T-helper 2 cell treated with Interferon-gamma antibody and Interleukin-4, amounts not matched to agents 100 ng/mL and 5 ng/mL, for 36 hours (primary cell): Measurements from ENCODE around the gene NEK6. TPM values are rescaled to one million over a fixed set of nuclear protein-coding genes. Genes with fewer than 3 reads are reported as not detected.

ENCODE experiments used
- intact Hi-C: fragments of 100-400 bp; cut with micrococcal nuclease; formaldehyde crosslinking; loops from one replicate; pipeline ENCODE4 v1.15.1; 2023
- total RNA-seq: library from RNA; stranded (reverse); gene quantifications from 2 replicates; pipeline ENCODE4 v1.2.3, GENCODE V29; 2022

NEK6 gene
- total RNA-seq, 1 donor from 2014 or later = 28.6 TPM

DNA sequence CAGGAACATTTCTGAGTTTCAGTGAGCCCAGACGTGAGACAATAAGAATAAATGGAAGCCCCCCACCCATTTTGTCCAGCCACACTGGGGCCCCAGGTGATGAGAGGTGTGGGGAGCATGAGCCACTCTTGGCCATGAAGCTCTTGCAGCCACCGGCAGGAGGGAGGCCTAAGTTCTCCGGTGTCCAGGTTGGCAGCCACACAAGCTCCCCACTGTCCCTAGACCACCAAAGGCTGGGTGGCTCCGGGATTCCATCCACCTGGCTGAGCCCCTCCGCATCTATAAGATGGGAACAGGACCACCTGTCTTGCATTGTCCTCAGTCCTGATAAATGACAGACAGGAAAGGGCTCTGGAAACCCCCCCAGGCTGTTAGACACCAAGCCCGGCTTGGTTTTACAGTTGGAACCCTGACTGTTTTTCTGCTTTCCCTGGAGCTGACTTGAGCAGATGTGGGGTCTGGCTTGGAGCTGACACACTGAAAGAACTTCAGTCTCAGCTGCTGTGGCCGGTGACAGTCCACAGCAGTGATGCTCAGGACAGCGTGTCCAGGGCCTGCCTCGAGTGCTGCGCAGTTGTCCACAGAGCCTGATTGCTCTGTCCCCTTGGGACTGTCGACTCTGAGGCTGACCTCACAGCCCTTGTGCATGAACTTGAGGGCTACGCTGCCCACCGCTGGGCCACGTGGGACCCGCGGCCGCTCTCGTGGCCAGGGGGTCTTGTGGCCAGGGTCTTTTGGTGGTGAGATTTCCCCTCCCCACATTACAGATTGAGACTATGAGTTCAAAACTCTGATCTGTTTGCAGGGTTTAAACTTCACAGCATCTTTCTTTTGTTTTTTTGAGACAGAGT lies 82.7 kb downstream of the NEK6 start:
- intact Hi-C loops = no loop called here

DNA sequence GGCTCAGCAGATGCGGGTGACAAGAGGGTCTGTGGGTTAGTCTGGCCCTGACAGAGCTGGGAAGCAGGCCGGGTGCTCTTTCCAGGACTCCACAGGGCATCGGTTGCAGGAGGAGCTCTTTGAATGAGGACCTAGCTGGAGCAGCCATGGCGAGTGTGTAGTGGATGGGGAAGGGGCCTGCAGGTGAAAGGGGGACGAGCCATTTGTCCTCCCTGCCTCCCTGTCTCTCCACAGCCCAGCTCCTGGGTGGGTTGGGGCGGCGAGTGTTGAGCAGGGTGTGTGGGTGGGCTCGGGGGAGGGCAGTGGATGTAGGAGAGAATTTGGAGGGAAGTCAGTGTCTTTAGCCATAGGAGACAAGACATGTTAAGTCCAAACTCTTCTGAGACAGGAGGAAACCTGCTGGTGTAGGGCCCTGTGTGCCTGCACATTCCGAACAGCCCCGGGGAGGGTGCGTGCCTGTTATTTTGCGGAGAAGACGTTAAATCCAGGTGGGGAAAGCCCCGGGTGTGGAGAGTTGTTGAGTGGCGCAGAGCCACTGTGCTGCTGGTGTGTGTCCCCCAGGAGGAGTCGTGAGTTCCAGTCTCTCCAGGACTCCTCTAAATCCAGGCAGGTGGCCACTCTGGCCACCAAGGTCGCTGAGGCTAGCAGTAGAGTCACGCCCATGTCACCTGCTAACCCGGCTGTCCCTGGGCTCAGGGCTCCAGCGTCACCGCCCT lies 83.9 kb downstream of the NEK6 start:
- intact Hi-C loops = no loop called here

DNA sequence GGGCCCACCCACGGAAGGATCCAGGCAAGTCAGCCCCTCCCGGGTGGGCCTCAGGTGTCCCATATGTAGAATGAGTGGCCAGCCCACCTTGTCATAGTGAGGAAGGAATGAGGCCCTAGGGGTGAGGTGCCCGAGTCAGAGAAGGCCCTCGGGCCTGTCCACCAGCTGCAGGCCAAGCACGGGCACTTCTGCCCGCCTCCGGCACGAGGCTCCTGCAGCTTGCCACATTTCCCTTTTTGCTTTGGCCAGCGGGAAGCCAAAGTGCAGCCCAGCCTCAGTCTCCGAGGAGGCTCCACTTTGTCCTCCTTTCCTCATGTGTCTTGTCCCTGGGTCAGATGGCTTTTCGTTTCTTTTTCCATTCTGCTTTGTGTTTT lies 84.6 kb downstream of the NEK6 start:
- intact Hi-C loops = no loop called here

DNA sequence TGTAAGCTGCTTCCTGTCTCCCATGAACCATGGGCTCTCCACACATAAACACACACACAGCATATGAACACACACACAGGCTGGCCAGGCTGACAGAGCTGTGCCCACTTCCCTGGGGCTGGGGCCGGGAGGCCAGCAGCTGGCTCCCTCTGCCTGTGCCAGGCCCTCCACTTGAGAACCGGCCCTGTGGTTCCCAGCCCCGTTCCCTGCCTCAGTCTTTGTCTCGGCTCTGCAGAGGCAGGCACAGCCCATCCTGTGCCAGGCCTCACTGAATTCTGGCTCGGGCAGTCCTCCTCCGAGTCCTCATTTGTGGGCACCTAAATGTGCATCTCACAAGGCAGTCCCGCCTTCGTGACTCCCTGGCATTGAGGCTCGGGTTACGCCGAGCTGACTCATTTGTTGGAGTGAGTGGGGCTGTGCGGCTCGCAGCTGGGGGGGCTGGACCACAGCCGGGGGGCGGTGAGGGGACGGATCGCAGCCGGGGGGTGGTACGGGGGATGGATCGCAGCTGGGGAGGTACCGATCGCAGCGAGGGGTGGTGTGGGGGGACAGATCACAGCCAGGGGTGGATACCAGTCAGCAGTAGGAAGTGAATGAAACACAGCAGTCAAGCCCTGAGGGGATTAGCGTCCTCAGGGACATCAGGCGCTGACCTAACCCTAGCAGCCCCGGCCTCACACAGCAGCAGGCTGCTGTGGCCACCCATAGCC lies 85.2 kb downstream of the NEK6 start:
- intact Hi-C loops = no loop called here

DNA sequence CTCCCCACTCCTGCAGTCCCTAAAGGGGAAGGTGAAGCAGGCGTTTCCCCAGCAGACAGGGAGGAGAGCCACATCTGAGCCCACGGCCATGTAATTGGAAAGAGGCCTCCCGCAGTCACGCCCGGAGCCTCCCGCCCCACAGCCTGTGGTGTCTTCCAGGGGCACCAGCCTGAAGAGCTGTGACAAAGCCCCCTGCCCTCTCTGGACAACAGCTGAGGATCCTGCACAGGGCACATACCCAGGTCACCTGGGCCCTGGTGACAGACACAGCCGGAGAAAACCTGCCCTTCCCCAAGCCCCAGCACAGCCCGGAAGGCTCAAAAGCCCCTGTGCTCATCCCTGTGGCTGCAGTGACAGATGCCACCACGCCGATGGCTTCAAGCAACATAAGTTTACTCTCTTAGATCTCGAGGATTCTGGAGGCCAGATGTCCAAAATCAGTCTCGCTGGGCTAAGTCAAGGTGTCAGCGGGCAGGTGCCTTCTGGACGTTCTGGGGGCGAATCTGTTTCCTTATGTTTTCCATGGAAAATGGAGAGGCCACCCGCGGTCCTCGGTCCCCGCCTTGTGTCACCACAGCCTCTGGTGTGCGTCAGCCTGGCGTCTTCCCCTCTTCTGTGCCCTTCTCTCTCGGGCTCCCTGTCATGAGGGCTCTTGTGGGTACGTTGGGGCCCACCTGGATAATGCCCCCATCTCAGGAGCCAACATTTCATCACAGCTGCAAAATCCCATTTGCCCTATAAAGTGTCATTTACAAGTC lies 86.0 kb downstream of the NEK6 start:
- intact Hi-C loops = no loop called here

DNA sequence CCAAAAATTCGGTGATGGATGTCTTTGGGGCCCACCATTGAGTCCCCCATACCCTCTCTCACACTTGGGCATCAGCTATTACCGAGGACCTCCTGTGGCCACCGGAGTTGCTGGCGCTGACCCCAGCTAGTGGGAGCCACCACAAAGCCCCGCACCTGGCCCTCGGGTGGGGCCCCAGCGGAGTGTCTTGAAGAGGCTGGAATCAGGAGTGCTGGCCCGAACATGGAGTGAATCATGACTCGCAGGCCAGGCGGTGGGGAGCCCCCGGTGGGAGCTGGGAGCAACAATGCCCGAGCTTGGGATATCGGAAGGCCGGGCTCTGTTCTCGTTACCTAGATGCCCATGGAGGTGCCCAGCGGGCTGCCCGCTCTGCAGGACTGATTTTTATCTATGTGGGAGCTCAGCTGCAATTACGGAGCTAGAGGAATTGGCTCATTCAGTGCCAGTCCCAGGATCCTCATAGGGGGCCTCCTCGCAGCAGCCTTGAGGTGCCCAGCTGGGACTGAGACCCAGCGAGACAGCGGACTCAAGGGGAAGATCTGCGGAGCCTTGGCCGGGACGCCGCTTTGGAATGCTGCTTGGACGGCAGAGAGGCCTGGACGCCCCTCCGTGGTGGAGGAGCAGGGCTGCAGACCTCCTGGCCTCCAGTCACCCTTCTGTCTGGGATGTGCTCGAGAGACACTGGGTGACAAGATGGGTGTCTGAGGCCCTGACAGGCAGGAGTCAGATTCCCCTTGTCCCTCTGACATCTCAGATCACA lies 86.7 kb downstream of the NEK6 start:
- intact Hi-C loops = no loop called here

DNA sequence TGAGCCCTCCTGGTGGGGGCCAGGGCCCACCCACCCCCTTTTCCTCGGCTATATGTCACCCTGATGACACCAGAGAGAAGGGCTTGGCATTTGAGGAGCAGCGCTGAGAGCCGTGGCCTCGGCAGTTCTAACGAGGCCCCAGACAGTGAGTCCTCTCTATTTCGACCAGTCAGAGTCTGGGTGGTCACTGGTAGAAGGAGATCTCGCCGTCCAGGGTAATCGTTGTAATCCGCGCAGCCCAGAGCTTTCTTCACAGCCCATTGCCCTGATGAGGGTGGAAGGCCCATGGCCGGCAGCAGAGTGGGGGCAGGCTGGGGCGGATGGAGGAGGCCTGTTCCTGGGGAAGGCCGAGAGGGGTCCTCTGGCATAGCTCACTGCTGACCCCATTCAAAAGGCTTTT lies 87.3 kb downstream of the NEK6 start:
- intact Hi-C loops = no loop called here

DNA sequence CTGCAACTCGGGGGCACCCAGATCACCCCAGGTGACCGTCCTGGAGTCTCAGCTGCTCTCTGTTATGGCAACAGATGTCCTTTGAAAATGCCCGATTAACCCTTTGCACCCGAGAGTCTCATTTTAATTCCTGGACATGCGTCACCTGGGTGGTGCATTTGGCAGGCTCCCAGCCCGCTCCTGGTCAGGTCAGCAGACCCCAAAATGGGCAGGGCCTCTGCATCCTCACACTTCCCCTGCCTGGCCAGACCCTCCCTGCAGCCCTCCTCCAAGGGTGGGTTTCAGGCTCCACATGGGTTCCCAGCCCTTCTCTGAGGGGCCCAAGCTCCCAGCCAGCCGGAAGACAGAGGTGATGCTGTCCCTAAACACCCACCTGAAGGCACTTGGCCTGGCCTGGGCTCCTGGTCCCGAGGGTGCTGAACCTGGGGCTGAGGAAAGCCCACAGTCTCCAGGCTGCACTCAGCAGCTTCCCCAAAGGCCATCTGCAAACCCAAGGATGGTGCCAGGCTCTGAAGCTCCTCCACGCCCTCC lies 88.1 kb downstream of the NEK6 start:
- intact Hi-C loops = no loop called here

DNA sequence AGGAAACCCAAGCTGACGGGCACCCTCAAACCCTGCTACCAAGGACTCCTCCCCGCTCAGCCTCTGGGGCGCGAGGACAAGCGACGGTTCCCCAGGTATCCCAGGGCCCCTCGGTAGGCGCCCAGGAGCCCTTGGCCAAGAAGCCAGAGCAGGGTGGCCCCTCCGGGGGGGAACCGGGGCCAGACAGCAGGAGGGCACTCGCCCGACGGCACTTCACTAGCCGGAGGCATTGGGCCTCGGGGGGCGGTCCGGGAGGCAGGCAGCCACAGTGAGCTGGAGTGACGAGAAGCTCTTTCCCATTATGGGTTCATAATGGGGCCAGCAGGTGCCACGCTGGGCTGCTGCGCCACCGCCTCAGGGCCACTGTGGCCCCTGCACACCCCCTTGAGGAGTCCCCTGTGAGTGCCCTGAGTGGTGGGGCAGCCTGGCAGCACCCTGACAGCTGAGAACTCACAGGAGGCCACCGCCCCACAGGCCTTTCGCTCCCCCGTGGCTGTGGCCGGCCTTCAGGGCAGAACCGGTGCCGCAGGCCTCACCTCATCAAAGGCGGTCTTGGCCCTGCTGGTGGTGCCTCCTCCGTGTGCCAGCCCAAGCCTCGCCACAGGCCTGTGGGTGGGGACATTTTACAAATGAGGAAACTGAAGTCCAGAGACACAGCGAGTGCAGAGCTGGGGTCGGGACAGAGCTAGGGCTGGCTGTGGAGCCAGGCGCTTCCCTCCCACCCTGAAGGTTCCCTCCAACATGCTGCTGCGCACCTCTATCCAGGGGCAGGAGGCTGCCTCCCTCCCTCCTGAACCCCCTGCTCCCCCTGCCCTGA lies 88.8 kb downstream of the NEK6 start:
- intact Hi-C loops = no loop called here

DNA sequence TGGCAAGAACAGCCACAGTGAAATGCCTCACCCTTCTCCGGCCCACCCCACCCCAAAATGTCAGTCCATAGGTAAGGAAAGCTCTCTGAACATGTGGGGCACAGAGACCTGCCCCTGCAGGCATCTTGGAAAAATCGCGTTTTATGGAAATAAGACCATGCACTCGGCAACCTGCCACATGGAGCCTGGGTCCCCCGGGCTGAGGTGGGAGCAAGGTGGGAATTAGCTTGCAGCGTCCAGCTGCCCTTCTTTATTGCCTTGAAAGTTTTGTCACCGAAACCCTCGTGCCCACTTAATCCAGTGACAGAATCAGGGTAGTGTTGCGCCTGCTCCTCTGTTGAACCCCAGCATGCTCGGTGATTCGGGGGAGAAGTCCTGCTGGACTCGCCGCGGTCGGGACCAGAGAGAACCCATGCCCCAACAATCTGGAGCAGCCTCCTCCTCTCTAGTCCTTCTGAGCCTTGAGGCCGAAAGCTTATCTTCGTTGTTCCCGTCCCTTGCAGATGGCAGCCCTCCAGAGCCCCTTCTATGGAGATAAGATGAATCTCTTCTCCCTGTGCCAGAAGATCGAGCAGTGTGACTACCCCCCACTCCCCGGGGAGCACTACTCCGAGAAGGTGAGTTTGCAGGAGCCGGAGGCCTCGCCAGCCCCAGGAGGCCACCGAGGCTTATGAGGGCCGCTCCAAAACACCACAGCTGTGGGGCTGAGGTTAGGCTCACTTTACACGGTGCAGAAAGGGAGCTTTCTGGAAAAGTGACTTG lies 89.6 kb downstream of the NEK6 start:
- intact Hi-C loops = no loop called here

DNA sequence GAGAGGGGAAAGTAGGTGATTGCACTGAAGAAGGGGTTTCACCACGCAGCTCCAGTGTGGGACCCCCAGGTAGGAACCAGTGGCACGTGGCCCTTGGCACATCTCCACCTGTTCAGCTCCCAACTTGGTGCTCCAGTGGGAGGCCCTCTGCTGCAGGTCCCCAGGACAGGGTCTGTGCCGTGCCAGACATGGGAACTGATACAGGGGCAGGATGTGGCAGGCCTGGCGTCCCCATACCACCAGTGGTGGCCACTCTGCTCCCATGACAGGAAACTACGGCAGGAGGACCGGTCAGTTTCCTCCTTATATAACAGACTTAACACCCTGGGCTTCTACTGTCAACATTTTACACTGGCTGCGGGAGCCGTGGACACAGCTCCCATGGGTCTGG lies 90.2 kb downstream of the NEK6 start:
- intact Hi-C loops = no loop called here

DNA sequence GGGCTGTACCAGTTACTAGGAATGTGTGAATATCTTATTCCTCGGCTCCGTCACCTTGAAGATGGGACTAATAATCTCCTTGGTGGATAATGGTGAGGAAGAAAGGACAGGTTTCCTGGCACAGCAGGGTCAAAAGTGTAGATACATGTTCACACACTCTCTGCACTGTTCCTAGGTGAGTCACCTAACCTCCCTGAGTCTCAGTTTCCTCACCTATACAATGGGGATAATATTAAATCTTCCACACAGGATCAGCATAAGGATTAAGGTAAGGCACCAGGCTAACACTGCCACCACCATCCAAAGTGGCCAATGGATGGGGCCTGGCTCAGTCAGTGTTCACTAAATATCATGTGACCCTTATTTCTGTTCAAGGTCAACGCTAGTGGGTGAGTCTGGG lies 90.6 kb downstream of the NEK6 start:
- intact Hi-C loops = no loop called here

DNA sequence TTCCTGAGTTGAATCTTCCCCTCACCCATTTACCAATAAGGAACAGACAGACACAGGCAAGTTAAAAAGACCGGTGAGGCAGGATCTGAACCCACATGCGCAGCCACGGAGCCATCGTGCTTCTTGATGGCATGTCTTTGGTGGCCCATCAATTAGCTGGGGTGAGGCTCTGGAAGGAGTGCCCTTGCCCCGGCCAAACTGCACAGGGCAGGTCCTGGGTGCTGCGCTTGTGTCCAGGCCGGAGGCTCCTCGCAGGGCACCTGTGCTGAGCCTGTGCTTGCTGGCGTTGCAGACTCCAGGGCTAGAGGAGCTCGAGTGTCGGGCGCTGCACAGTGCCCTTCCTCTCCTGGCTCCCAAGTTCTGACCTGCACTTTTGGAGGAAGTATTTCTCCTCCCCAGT lies 91.1 kb downstream of the NEK6 start:
- intact Hi-C loops = no loop called here

DNA sequence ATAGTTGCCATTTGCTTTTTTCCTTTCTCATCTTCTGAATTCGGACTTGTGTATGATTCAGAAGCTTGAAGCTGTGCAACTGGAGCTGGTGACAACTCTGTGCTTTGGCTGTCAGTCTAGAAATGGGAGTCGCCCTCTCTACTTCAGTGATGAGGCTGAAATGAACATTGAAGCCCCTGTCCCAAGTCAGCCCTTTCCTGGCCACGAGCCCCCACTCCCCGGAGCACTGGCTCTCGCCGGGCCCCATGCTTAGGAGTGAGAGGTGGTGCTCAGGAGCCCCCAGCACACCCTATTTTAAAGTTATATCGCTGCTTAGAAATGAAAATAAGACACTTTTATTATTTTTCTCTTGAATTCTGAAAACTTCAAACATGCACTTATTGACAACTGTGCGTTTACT lies 91.5 kb downstream of the NEK6 start:
- intact Hi-C loops = no loop called here

DNA sequence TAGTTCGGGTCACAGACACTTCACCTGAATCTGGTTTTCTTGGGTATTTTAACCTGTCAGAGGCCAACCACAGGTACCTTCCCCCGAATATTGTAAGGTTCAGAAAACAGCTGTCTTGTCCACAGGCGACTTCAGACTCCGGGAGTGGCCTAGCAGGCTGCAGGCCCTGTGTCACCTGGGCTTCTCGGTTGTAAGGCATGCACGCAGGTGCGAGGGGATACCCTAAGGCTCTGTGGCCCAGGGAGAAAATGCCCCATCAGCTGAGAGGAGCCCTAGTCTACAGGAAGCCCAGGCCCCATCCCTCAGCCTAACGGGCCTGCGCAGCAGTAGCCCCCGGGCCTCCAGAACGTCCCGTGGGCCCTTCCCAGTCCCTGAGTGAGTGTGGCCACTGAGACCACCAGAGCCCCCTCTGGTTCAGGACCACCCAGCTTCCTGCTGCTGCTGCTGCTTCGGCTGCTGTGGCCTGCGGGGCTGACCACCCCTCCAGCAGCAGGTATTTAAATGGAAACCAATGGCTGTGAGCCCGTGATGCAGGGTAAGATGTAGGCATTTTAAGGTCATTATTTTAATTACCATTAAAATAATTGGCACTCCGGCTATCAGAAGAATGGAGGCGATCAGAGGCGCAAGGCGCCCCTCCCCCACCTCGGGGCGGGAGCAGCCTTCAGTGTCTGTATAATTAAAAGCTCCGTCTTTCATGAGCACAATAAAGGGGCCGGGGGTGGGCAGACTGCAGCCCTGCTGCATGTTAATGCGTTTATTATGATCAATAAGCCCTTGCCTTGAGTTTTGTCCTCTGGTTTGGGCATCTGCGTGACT lies 92.1 kb downstream of the NEK6 start:
- intact Hi-C loops = no loop called here

DNA sequence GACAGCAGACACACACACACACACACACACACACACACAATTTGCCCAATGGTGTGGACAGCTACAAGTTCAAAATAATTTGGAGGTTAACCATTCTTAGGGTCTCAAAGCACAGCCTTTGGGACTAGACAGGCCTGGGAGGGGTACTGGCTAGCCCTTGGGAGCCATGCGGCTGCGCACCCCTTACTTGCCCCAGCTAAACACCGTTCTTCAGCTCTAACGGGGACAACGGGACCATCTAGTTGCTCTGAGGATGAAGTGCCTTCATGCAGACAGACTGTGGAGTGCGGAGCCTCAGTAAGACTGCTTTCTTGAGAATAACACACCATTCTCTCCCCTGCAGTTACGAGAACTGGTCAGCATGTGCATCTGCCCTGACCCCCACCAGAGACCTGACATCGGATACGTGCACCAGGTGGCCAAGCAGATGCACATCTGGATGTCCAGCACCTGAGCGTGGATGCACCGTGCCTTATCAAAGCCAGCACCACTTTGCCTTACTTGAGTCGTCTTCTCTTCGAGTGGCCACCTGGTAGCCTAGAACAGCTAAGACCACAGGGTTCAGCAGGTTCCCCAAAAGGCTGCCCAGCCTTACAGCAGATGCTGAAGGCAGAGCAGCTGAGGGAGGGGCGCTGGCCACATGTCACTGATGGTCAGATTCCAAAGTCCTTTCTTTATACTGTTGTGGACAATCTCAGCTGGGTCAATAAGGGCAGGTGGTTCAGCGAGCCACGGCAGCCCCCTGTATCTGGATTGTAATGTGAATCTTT lies 92.9 kb downstream of the NEK6 start:
- intact Hi-C loops = no loop called here
